Right kidney (tissue), 1 donor: ENCODE results near the gene FHOD3.

Experiments used
- DNase-seq: peaks from one replicate; pipeline ENCODE4 v3.0.0-alpha.2; 2016

Gene FHOD3

DNA sequence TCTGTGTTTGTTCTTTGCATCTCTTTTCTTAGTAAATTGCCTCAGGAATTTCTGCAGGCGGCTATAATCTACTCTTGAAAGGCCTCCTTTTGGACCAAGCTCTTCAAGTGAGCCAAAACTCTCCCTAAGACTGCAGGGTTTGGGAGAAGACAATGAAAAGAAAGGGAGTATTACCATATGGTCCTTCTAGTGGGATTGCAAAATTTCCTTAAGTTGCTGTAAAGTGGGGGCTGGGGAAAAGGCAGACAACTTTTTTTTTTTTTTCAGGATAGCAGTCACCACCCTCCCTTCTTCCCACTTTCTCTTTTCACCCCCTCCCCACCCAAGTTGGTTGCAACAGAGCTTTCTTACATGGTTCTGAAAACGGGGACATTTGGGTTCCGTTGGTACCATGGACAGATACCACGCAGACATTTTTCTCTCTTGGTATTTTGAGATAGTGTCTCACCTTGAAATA lies 183.7 kb downstream of the FHOD3 start:
- DNase-seq = no peak

- DNase-seq = no peak
Observed at GRCh38 chr18:36481935-36482334, 184.4 kb downstream of the FHOD3 start.

DNA sequence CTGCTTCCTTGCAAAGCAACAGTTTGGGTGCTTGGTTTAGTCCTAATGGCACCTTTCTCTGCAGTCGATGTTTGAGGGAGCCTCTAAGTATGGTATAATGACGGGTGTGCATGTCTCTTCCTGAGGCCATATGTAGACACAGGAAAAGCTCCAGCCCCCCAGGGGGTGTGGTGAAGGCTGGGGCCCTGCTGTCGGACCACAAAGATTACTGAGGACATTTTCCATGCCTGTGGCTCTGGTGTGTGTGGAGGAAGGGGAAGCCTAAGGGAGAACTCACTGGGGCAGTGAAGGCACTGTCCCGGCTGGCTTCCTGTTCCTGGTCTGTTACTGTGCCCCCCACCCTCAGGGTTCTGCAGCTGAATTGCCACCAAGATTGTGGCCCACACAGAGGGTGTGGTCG lies 187.1 kb downstream of the FHOD3 start:
- DNase-seq = no peak

- no peak for DNase-seq
Observed at GRCh38 chr18:36485772-36486171, 188.3 kb downstream of the FHOD3 start.

DNA sequence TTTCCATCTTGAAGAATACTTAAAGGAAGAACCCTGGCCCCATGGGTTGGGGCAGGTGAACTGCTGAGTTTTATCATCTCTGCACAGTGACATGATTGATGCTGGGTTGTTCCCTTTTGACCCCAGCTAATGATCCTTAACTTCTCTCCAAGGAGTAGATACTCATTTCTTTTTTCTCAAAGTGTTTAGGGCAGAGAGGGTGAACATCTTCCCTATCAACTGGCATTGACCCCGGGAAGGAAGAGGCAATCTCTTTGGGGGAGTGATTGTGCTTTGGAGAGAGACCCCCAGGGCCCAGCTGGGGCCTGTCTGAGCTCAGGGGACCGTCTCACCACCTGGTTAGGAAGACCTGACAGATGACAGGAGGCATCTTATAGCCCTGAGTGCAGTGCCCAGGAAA lies 190.6 kb downstream of the FHOD3 start:
- DNase-seq = no peak

DNA sequence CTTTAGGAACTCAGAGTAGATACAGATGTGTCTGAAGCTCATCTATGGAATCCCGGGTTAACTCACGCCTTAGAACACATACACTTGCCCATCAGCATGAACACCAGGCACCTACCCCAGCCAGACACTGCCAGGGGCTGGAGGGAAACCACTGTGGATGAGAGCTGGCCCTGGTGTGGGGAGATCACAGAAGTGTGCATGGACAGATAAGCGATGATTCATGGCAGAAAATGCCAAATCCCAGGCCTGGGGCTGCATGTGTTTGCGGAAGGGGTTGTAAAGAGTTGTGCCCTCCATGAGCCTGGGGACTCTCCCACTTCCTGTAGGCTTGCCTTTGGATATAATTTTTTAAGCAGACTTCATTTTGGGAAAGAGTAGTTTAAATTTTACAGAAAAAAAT lies 193.4 kb downstream of the FHOD3 start:
- DNase-seq = no peak

DNA sequence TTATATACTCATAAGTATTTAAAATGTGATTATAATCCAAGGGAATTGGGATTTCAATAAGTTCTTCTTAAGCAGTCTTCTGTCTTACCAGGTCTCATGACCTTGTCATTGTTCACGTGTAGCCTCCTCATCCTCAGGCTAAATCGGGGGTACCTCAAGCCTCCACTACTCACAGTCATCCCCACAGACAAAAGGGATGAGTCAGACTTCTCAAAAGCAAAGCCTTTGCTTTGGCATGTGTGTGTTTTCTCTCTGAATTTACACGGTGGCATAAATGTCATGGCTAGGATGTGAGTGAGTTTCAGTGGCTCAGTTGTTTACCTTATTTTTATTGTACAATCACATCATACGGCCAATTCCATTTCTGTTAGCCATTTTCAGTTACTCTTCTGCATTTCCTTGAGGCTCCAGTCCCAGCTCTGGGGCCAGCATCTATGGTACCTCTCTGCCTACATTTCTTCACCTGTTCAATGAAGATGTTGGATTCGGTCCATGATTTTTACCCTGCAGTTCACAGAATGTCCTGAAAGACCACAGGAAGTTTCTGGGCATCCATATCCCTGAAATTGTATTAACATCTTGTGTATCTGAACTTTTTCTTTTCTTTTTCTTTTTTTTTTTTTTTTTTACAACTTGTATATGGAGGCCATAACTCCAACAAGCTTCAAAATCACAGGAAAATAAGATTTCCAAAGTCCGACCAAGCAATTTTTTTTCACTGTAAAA lies 195.3 kb downstream of the FHOD3 start:
- no peak for DNase-seq

DNA sequence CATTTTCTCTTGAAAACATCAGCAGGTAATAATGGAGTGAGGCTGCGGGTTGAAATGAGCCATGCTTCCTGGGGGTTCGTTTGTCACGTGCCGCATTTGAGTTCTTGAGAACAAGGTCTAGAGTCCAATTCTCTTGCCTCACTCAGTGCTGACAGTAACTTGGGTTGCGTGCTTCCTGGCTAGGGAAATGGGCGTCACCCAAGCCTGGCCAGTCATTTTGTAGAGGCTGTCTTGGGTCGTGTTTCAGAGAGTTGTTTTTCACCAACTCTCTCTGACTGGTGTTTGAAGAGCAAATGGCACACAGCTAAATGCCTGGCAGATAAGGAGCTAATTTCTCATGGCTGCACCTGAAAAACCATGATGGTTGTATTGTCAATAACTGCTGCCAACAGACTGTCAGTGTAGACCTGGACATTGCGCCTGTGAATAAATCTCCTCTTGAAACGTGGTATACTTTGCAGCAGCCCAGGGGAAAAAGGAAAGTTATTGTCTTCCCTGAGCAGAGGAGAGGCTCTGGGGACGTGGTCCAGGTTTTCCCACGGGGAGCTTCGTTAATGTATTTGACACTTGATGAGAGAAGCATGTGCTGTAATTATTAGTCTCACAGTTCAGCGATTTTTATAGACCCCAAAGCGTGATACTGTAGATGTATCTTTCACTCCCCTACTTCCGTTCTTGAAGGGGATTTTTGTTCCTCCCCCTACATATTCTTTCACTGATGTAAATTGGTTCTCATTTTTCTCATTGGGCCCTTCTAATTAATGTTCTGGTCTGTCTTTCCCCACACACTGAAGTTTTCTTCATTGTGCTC lies 196.0 kb downstream of the FHOD3 start:
- peak; percentile 42 for DNase-seq

GRCh38 chr18:36494160-36494437 lies 196.6 kb downstream of the FHOD3 start:
- no peak for DNase-seq

- DNase-seq = no peak
Observed at GRCh38 chr18:36496022-36496421, 198.5 kb downstream of the FHOD3 start.

DNA sequence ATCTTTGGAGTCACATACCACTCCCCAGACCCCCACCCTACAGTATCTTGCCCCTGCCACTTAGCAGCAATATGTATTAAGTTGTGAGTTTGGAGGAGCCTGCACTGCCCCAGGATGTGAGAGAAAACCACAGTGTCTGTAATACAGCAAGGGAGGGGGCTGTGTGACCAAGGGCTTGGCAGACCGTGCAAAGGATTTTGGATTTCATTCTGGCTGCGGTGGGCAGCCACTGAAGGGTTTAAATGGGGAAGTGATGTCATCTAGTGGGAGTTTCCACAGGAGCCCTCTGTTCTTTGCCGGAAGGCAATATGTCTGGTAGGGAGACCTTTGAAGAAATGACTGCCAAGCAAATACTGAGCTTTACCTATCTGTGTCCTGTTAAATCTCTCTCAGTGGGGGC lies 202.4 kb downstream of the FHOD3 start:
- DNase-seq = no peak

- no peak for DNase-seq
Observed at GRCh38 chr18:36501100-36501499, 203.6 kb downstream of the FHOD3 start.

DNA sequence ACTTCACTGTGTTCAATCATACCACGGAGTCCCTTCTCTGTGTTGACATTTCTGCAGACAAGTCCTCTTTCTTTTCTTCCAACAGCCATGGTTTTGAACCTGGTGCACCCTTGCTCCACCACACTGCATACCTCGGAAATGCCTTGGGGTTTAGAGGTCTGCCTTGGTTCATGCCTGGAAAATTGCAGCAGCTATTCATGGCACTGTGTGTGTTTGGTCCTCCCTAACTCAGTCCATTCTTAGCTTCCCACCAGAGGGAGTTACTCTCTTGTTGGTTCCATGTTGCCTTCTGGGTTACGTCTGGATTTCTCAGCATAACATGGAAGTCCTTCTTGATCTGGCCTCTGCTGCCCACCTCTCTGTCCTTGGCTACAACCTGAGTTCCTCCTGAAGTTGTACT lies 206.0 kb downstream of the FHOD3 start:
- DNase-seq = no peak

GRCh38 chr18:36504928-36505327 lies 207.4 kb downstream of the FHOD3 start:
- no peak for DNase-seq

- no peak for DNase-seq
Observed at GRCh38 chr18:36505665-36506064, 208.2 kb downstream of the FHOD3 start.

DNA sequence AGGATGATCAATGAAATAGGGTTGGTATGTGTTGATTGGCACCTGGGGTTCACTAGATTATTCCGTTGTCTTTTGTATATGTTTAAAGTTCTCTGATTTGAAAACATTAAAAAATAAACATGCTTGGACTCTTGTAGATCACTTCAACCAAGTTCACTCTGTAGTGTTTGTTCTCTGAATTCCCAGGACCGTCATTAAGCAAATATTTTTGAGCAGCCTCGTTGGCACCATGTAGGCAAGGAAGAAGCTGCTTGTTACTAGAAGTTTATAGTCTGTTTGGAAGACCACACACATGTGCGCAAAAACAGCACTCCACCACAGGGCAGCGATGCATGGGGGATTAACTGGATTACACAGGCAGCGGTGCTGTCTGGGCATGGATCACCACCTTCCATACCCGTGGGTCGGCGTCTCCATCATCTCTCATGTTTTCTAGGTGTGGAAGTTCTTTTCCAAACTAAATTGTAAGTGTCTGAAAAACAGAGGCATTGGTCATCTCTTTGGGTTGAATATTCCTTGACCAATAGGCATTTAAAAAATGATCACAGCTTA lies 212.2 kb downstream of the FHOD3 start:
- no peak for DNase-seq

- DNase-seq = no peak
Observed at GRCh38 chr18:36511791-36512352, 214.4 kb downstream of the FHOD3 start.

DNA sequence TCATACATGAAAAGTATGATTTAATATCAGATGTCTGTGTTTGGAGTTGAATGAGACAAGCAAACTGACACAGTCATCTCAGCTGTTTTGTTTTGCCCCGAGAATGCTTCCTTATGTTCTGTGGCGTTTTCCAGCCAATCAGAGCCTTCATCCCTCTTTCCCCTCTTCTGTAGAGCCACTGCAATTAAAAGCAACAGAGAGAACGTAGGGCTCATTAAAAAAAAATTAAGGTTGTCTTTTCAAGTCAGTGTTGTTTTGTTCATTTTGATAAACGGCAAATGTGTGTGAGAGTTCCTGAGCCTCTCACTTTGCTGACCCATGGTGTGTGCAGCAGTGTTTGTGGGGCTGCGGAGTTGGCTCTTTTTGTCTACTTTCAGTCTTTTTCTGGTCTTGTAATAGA lies 216.0 kb downstream of the FHOD3 start:
- no peak for DNase-seq

GRCh38 chr18:36514778-36515177 lies 217.3 kb downstream of the FHOD3 start:
- no peak for DNase-seq

GRCh38 chr18:36516258-36516657 lies 218.7 kb downstream of the FHOD3 start:
- no peak for DNase-seq

- DNase-seq = no peak
Observed at GRCh38 chr18:36516726-36517125, 219.2 kb downstream of the FHOD3 start.

DNA sequence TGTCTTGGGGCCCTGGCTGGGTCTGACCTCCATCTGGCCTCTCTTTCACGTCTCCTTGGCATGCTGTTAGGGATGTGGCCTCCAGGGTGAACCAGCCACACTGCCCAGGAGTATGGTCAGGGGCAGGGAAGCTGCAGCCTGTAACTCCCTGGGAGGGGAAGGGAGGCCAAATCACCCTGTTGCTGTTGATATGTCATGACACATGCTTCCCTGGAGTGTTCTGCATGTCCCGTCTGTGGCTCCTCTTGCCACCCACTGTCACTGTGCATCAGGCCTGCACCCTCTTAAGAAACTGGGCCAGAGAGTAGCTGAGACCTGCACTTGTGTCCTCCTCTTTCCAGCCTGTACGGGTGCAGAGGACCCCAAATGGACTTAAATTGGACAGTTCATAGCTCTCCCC lies 221.3 kb downstream of the FHOD3 start:
- DNase-seq = no peak

DNA sequence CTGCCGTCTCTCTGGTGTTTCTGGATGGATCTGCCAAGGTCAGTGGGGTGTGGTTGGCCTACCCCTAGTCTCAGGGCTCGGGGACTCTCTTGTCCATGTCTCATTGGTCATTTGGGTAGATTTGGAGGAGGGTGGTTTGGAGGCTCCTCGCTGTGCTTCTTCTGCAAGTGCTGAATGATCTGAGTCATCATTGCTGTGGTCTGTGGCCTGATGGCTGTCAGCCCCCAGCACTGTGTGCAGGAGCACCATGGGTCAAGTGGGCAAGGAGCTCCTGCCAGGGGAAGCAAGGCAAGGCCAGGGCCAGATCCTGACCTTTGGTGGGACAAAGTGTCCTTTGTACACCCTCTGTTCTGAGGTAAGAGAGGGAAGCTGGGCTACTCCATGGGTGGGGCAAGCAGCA lies 221.8 kb downstream of the FHOD3 start:
- no peak for DNase-seq

DNA sequence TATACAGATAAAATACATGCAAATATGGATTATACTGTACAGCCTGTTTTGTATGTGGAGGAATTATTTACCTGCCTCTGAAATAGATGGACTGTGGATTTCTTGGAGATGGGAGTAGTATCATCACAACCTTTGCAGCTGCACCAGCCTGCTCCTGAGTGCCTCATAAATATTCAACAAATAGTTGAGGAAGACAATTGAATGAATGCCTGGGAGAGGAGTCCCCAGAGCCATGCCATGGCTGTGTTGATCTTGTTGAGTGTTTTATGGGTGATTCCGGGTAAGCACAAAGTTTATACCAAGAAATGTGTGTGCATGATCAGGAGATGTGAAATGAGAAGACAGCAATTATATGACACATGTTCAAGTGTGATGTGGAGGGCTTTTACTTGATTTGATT lies 225.0 kb downstream of the FHOD3 start:
- no peak for DNase-seq
